OCI-LY3 (cell line): ENCODE data around the gene AFAP1.

Experiments
- EZH2phosphoT487 ChIP-seq: fragments of 200-600 bp; shearing (Covaris generic); IDR thresholded peaks from 2 replicates; pipeline ENCODE4 v1.6.1; 2018; ENCODE audit warnings: antibody characterized with exemption, mixed run types, low read depth
- TF ChIP-seq, protein P1 (sequence below): fragments of 200-600, 300-600 bp; sonication (generic); IDR thresholded peaks from 2 replicates; pipeline ENCODE4 v1.5.1; 2014; ENCODE audit warnings: antibody characterized with exemption, low read length, low read depth

- TF ChIP-seq, protein P1, sequence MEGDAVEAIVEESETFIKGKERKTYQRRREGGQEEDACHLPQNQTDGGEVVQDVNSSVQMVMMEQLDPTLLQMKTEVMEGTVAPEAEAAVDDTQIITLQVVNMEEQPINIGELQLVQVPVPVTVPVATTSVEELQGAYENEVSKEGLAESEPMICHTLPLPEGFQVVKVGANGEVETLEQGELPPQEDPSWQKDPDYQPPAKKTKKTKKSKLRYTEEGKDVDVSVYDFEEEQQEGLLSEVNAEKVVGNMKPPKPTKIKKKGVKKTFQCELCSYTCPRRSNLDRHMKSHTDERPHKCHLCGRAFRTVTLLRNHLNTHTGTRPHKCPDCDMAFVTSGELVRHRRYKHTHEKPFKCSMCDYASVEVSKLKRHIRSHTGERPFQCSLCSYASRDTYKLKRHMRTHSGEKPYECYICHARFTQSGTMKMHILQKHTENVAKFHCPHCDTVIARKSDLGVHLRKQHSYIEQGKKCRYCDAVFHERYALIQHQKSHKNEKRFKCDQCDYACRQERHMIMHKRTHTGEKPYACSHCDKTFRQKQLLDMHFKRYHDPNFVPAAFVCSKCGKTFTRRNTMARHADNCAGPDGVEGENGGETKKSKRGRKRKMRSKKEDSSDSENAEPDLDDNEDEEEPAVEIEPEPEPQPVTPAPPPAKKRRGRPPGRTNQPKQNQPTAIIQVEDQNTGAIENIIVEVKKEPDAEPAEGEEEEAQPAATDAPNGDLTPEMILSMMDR: peak; percentile 40
- TF ChIP-seq EZH2phosphoT487: no peak
These were observed 95.6 kb downstream of the AFAP1 start for GRCh38 chr4:7843831-7844593.
